Measurements from ENCODE around the gene TRAPPC4.
"Not testable (repeated sequence)": the region's sequence is repeated elsewhere in the genome, so short reads cannot be mapped to it uniquely, and the experiment has no call there.

Gene TRAPPC4

GRCh38 chr11:119014209-119014924 is 4.2 kb upstream of the TRAPPC4 start:
- no peak for DNase-seq

GRCh38 chr11:119015054-119015611 is 3.4 kb upstream of the TRAPPC4 start:
- DNase-seq = no peak

- no peak for DNase-seq
Measured at GRCh38 chr11:119016216-119017009, 2.2 kb upstream of the TRAPPC4 start.

GRCh38 chr11:119017377-119017776 is 1.2 kb upstream of the TRAPPC4 start:
- not testable (repeated sequence) for DNase-seq

- DNase-seq = no peak
Measured at GRCh38 chr11:119019996-119020395, 1.4 kb downstream of the TRAPPC4 start.

- DNase-seq = no peak
Measured at GRCh38 chr11:119021631-119022030, 3.1 kb downstream of the TRAPPC4 start.

- DNase-seq = no peak
Measured at GRCh38 chr11:119023741-119024140, 5.2 kb downstream of the TRAPPC4 start.

- DNase-seq = no peak
Measured at GRCh38 chr11:119024430-119025098, 6.0 kb downstream of the TRAPPC4 start.

- no peak for DNase-seq
Measured at GRCh38 chr11:119025099-119025473, 6.5 kb downstream of the TRAPPC4 start.

GRCh38 chr11:119025541-119025940 is 7.0 kb downstream of the TRAPPC4 start:
- DNase-seq = no peak

- no peak for DNase-seq
Measured at GRCh38 chr11:119025978-119026766, 7.6 kb downstream of the TRAPPC4 start.

GRCh38 chr11:119026970-119027369 is 8.4 kb downstream of the TRAPPC4 start:
- DNase-seq = no peak

GRCh38 chr11:119027561-119028345 is 9.2 kb downstream of the TRAPPC4 start:
- DNase-seq = no peak

- no peak for DNase-seq
Measured at GRCh38 chr11:119028346-119029068, 9.9 kb downstream of the TRAPPC4 start.

GRCh38 chr11:119029069-119029339 is 10.4 kb downstream of the TRAPPC4 start:
- no peak for DNase-seq

- peak; percentile 31 for DNase-seq
Measured at GRCh38 chr11:119029340-119030028, 10.9 kb downstream of the TRAPPC4 start.

- no peak for DNase-seq
Measured at GRCh38 chr11:119030029-119030328, 11.4 kb downstream of the TRAPPC4 start.

- peak; percentile 94 for DNase-seq
Measured at GRCh38 chr11:119030329-119031047, 11.9 kb downstream of the TRAPPC4 start, which contains the start of gene SLC37A4. Gene SLC37A4 (minus strand): TSS chr11:119030877.

GRCh38 chr11:119031912-119032280 is 13.3 kb downstream of the TRAPPC4 start:
- DNase-seq = no peak

- DNase-seq = not testable (repeated sequence)
Measured at GRCh38 chr11:119033421-119033820, 14.9 kb downstream of the TRAPPC4 start.

All from retina (tissue), 1 donor.